CD4-positive, alpha-beta memory T cell (primary cell): ENCODE measurements around the gene TIMM10. TPM values are rescaled to one million over a fixed set of nuclear protein-coding genes. Genes with fewer than 3 reads are reported as not detected.

Experiments used
- CTCF ChIA-PET: fragments of 350-600 bp; sonication (Branson Sonifier 250); formaldehyde crosslinking; loops from one replicate; lab custom pipeline; 2021; ENCODE audit warnings: inconsistent platforms; ENCODE audit not compliant: partially characterized antibody; lab: Charles Lee
- POLR2A ChIA-PET: fragments of 350-600 bp; sonication (Branson Sonifier 250); formaldehyde crosslinking; loops from one replicate; lab custom pipeline; 2021; ENCODE audit not compliant: partially characterized antibody; lab: Charles Lee
- DNase-seq, 5 donors: peaks; one replicate each; pipeline versions ENCODE4 v3.0.0 to v3.0.0-alpha.2; 2020 to 2022; ENCODE audit warnings: mixed read lengths in 1 of 5
- H3K27ac ChIP-seq: one replicate; pipeline ENCODE4 v1.7.0; 2013; ENCODE audit warnings: low read depth, low read length
- H3K27me3 ChIP-seq: 2 replicates; pipeline ENCODE4 v1.7.0; 2013; ENCODE audit warnings: mild to moderate bottlenecking, low read length, moderate library complexity; ENCODE audit not compliant: insufficient read depth
- H3K36me3 ChIP-seq: 2 replicates; pipeline ENCODE4 v1.7.0; 2013; ENCODE audit warnings: mild to moderate bottlenecking, low read length, moderate library complexity; ENCODE audit not compliant: insufficient read depth
- H3K4me1 ChIP-seq: 2 replicates; pipeline ENCODE4 v1.7.0; 2013; ENCODE audit warnings: mild to moderate bottlenecking, low read length, moderate library complexity; ENCODE audit not compliant: insufficient read depth
- H3K4me3 ChIP-seq, 2 donors: one replicate each; pipeline ENCODE4 v1.7.0; 2013; ENCODE audit warnings: low read length in 2 of 2, mild to moderate bottlenecking in 1 of 2
- H3K9me3 ChIP-seq, 2 donors: one replicate each; pipeline ENCODE4 v1.7.0; 2013; ENCODE audit warnings: low read length in 2 of 2, control low read depth in 1 of 2; ENCODE audit not compliant: control insufficient read depth in 1 of 2
- H3K27ac Mint-ChIP-seq, 7 donors: one replicate each; pipeline ENCODE4 v1.8.0; 2020 to 2021; ENCODE audit warnings: mixed read lengths in 7 of 7, mild to moderate bottlenecking in 6 of 7, inconsistent platforms in 3 of 7, moderate library complexity in 3 of 7
- H3K27me3 Mint-ChIP-seq, 2 donors: one replicate each; pipeline ENCODE4 v1.8.0; 2020 to 2021; ENCODE audit warnings: mixed read lengths in 2 of 2
- H3K36me3 Mint-ChIP-seq, 2 donors: one replicate each; pipeline ENCODE4 v1.8.0; 2020 to 2021; ENCODE audit warnings: mixed read lengths in 2 of 2, inconsistent platforms in 1 of 2, mild to moderate bottlenecking in 1 of 2
- H3K4me1 Mint-ChIP-seq, 4 donors: one replicate each; pipeline ENCODE4 v1.8.0; 2020 to 2021; ENCODE audit warnings: mixed read lengths in 4 of 4, mild to moderate bottlenecking in 1 of 4
- H3K4me3 Mint-ChIP-seq, 8 donors: one replicate each; pipeline ENCODE4 v1.8.0; 2020 to 2021; ENCODE audit warnings: mixed read lengths in 8 of 8, mild to moderate bottlenecking in 7 of 8, moderate library complexity in 6 of 8, inconsistent platforms in 3 of 8
- H3K9me3 Mint-ChIP-seq, 8 donors: one replicate each; pipeline ENCODE4 v1.8.0; 2020 to 2021; ENCODE audit warnings: mixed read lengths in 8 of 8, mild to moderate bottlenecking in 5 of 8, inconsistent platforms in 3 of 8, moderate library complexity in 1 of 8
- intact Hi-C: fragments of 100-400 bp; cut with micrococcal nuclease; formaldehyde crosslinking; loops from one replicate; pipeline ENCODE4 v1.15.1; 2023
- polyA plus RNA-seq, 2 donors: library from polyadenylated mRNA; unstranded; fragments of 300-500 nt; fragmentation: Illumina TruSeq; gene quantifications; one replicate each; pipeline ENCODE4 v1.2.3, GENCODE V29; 2021
- total RNA-seq, 2 experiments: library from RNA; stranded (reverse); gene quantifications; one replicate each; pipeline ENCODE4 v1.2.3, GENCODE V29; 2021

Gene TIMM10
- total and polyA plus RNA-seq, 4 experiments from 2014 or later = 30.4 to 62.1 (median 43.8) TPM

- Histone ChIP-seq H3K4me1 (no peaks in the 10 kb centered on the region), H3K27me3 (no peaks in the 10 kb centered on the region), H3K4me3 (no peak overlapping the region), H3K36me3 (peaks cover 4% of the 10 kb centered on the region), H3K27ac (no peak overlapping the region), H3K9me3 (no peaks in the 10 kb centered on the region)
- H3K4me3 Mint-ChIP-seq = no peak overlapping the region
- peak overlapping the region in 1 of 7 donors; percentile 63 for H3K27ac Mint-ChIP-seq
- H3K9me3 Mint-ChIP-seq = no peaks in the 10 kb centered on the region
- H3K4me1 Mint-ChIP-seq = peaks cover 0 to 3% (median 0%) of the 10 kb centered on the region in 4 donors
- CTCF ChIA-PET = interaction anchor here (1.2 to 27.6 kb wide), 6 partner anchors 9 to 66 kb away, joined by 3 to 848 read pairs (median 6); partner anchors contain the start of genes SLC43A1, SMTNL1, TIMM10 and UBE2L6
- POLR2A ChIA-PET = interaction anchor here (1.9 kb wide), 1 partner anchor 13 kb away, joined by 5 read pairs; the partner anchor contains the start of gene SLC43A1
- intact Hi-C loops = no loop called here
- DNase-seq = no peak
- H3K36me3 Mint-ChIP-seq = peaks cover 15 to 27% of the 10 kb centered on the region in 2 donors
- H3K27me3 Mint-ChIP-seq = no peaks in the 10 kb centered on the region
Measured at GRCh38 chr11:57501953-57502352, 28.6 kb downstream of the TIMM10 start.

- Mint-ChIP-seq H3K9me3 (no peaks in the 10 kb centered on the region), H3K27ac (no peak overlapping the region), H3K4me1 (peaks cover 0 to 3% (median 0%) of the 10 kb centered on the region in 4 donors), H3K27me3 (no peaks in the 10 kb centered on the region), H3K36me3 (peaks cover 16 to 26% of the 10 kb centered on the region in 2 donors), H3K4me3 (no peak overlapping the region)
- no peaks in the 10 kb centered on the region for H3K27me3 ChIP-seq
- H3K27ac ChIP-seq = no peak overlapping the region
- DNase-seq = no peak
- intact Hi-C loops = no loop called here
- POLR2A ChIA-PET = interaction anchor here (1.9 kb wide), 1 partner anchor 14 kb away, joined by 5 read pairs; the partner anchor contains the start of gene SLC43A1
- no peaks in the 10 kb centered on the region for H3K4me1 ChIP-seq
- peaks cover 4% of the 10 kb centered on the region for H3K36me3 ChIP-seq
- no peaks in the 10 kb centered on the region for H3K9me3 ChIP-seq
- no peak overlapping the region for H3K4me3 ChIP-seq
- CTCF ChIA-PET = interaction anchor here (2.2 to 27.6 kb wide), 4 partner anchors 8 to 67 kb away, joined by 5 to 848 read pairs (median 26); partner anchors contain the start of genes SLC43A1, SMTNL1, TIMM10 and UBE2L6
Measured at GRCh38 chr11:57500926-57501325, 29.6 kb downstream of the TIMM10 start.

DNA sequence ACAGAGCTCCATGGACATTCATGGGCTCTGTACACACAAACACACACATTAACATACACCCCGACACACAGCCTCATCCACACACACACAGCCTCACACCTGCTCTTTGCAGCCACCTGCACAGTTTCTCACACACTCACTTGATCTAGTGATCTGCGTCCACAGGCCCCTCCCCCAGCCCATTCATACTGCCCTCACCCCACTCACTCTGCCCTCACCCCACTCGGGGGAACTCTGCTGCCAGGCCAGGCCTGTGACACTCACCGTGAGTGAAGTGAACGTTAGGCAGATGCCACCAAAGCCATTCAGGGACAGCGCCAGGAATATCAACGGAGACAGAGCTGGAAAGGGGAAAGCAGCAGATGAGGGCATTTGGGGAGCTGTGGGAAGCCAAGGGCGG lies 30.0 kb downstream of the TIMM10 start:
- Mint-ChIP-seq H3K4me3 (peak overlapping the region in 1 of 8 donors; percentile 0), H3K36me3 (peaks cover 19 to 27% of the 10 kb centered on the region in 2 donors), H3K9me3 (no peaks in the 10 kb centered on the region), H3K27ac (peak overlapping the region in 1 of 7 donors; percentile 23), H3K4me1 (peaks cover 0 to 3% (median 0%) of the 10 kb centered on the region in 4 donors), H3K27me3 (no peaks in the 10 kb centered on the region)
- POLR2A ChIA-PET = no interaction called here
- intact Hi-C loops = no loop called here
- Histone ChIP-seq H3K36me3 (peaks cover 4% of the 10 kb centered on the region), H3K4me3 (no peak overlapping the region), H3K27me3 (no peaks in the 10 kb centered on the region), H3K9me3 (no peaks in the 10 kb centered on the region), H3K4me1 (no peaks in the 10 kb centered on the region), H3K27ac (no peak overlapping the region)
- DNase-seq = no peak
- CTCF ChIA-PET = interaction anchor here (2.4 to 27.6 kb wide), 2 partner anchors 25 to 68 kb away, joined by 8 to 848 read pairs; partner anchors contain the start of genes SLC43A1, SMTNL1, TIMM10 and UBE2L6

- Histone ChIP-seq H3K9me3 (no peaks in the 10 kb centered on the region), H3K4me1 (no peaks in the 10 kb centered on the region), H3K4me3 (no peak overlapping the region), H3K27me3 (no peaks in the 10 kb centered on the region), H3K27ac (no peak overlapping the region), H3K36me3 (peaks cover 4% of the 10 kb centered on the region)
- Mint-ChIP-seq H3K4me1 (peaks cover 0 to 3% (median 0%) of the 10 kb centered on the region in 4 donors), H3K36me3 (peaks cover 19 to 25% of the 10 kb centered on the region in 2 donors), H3K4me3 (no peak overlapping the region), H3K27ac (peak overlapping the region in 1 of 7 donors; percentile 18), H3K27me3 (no peaks in the 10 kb centered on the region), H3K9me3 (no peaks in the 10 kb centered on the region)
- ChIA-PET CTCF (interaction anchor here (27.6 kb wide), 1 partner anchor 25 kb away, joined by 848 read pairs; the partner anchor contains the start of genes SLC43A1, SMTNL1 and TIMM10), POLR2A (no interaction called here)
- intact Hi-C loops = no loop called here
- no peak for DNase-seq
Measured at GRCh38 chr11:57499983-57500461, 30.5 kb downstream of the TIMM10 start.

DNA sequence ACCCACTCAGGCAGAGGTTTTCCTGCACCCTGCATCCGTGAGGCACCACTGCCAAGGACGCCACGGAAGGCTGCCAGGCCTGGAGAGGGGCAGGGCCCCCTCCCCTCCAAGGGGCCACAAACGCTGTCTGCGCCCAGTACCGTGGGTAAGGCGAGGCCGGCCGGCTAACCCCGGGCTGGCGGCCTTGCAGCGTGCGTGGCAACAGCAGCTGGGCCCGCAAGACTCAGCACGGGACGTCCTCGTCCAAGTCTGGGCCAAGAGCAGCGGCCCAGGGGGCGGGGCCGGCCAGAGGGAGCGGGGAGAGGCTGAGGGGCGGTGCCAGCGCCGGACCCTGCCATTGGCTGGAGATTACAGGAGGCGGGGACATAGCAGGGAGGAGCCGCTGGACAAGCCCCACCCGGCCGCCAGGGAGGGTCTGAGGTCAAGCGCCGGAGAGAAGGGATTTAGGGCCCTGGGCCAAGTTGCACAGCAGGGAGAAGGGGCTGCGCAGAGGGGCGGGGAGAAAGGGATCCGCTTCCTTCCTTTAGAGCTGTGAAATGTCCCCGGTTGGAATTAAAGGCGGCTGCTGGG lies 31.1 kb downstream of the TIMM10 start:
- peaks cover 17 to 22% of the 10 kb centered on the region in 2 donors for H3K36me3 Mint-ChIP-seq
- H3K36me3 ChIP-seq = peaks cover 4% of the 10 kb centered on the region
- H3K27me3 ChIP-seq = no peaks in the 10 kb centered on the region
- H3K4me1 ChIP-seq = no peaks in the 10 kb centered on the region
- peaks cover 0 to 3% (median 0%) of the 10 kb centered on the region in 4 donors for H3K4me1 Mint-ChIP-seq
- intact Hi-C loops = no loop called here
- ChIA-PET CTCF (interaction anchor here (27.6 kb wide), 1 partner anchor 26 kb away, joined by 848 read pairs; the partner anchor contains the start of genes SLC43A1, SMTNL1 and TIMM10), POLR2A (no interaction called here)
- no peak overlapping the region for H3K27ac ChIP-seq
- H3K4me3 Mint-ChIP-seq = no peak overlapping the region
- H3K9me3 ChIP-seq = no peaks in the 10 kb centered on the region
- H3K27ac Mint-ChIP-seq = no peak overlapping the region
- no peaks in the 10 kb centered on the region for H3K9me3 Mint-ChIP-seq
- H3K27me3 Mint-ChIP-seq = no peaks in the 10 kb centered on the region
- H3K4me3 ChIP-seq = no peak overlapping the region
- DNase-seq = no peak

- DNase-seq = no peak
- intact Hi-C loops = no loop called here
- ChIA-PET CTCF (interaction anchor here (1.3 to 27.6 kb wide), 2 partner anchors 27 to 39 kb away, joined by 3 to 848 read pairs; partner anchors contain the start of genes RTN4RL2, SLC43A1, SMTNL1 and TIMM10), POLR2A (no interaction called here)
- peaks cover 19 to 23% of the 10 kb centered on the region in 2 donors for H3K36me3 Mint-ChIP-seq
- H3K9me3 ChIP-seq = no peaks in the 10 kb centered on the region
- H3K27ac Mint-ChIP-seq = no peak overlapping the region
- H3K27me3 Mint-ChIP-seq = no peaks in the 10 kb centered on the region
- no peaks in the 10 kb centered on the region for H3K4me1 ChIP-seq
- H3K27me3 ChIP-seq = no peaks in the 10 kb centered on the region
- no peaks in the 10 kb centered on the region for H3K9me3 Mint-ChIP-seq
- H3K4me1 Mint-ChIP-seq = peaks cover 0 to 3% (median 0%) of the 10 kb centered on the region in 4 donors
- no peak overlapping the region for H3K4me3 Mint-ChIP-seq
- H3K4me3 ChIP-seq = no peak overlapping the region
- H3K36me3 ChIP-seq = peaks cover 4% of the 10 kb centered on the region
- no peak overlapping the region for H3K27ac ChIP-seq
Measured at GRCh38 chr11:57498540-57498939, 32.0 kb downstream of the TIMM10 start.
